SK-N-MC (cell line): ENCODE measurements around the gene MYCBP2.

Experiments
- EZH2 ChIP-seq: fragments of 200-600 bp; sonication (generic); IDR thresholded peaks from one replicate; pipeline ENCODE4 v1.6.1; 2017; ENCODE audit warnings: antibody characterized with exemption
- FOXP2 ChIP-seq: optimal IDR thresholded peaks from 2 replicates; pipeline ENCODE3; 2011; ENCODE audit warnings: mild to moderate bottlenecking, moderate library complexity; ENCODE audit not compliant: insufficient read depth; ENCODE audit errors: extremely low read length, control extremely low read depth
- POLR2AphosphoS5 ChIP-seq: IDR thresholded peaks from 2 replicates; pipeline ENCODE4 v1.6.1; 2012; ENCODE audit warnings: mild to moderate bottlenecking, low read depth, low read length, borderline replicate concordance

DNA sequence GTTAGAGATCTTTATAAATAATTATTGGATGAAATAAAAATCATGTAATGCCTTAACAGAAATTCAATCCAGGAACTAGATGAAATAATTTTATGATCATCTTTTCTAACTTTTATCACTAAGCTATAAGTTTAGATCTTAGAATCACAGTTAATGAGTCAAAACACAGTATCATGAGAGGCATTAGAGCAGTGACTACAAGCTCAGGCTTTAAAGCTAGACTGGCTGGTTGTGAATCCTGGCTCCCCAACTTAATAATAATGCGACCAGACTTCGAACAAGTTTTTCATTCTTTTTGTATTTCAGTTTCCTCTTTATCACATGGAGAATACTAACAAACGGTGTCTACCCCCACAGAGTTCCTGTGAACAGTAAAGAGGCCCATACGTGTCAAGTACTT is 108.6 kb downstream of the MYCBP2 start:
- TF ChIP-seq EZH2: no peak
- TF ChIP-seq POLR2AphosphoS5: no peak
- TF ChIP-seq FOXP2: no peak
